Activated CD4-positive, CD25-positive, alpha-beta regulatory T cell treated with anti-CD3 and anti-CD28 coated beads, Interleukin-2, amount 50 U/mL, for 72 hours (primary cell): ENCODE measurements around the gene ANKRD17.

Experiments
- DNase-seq: peaks from one replicate; pipeline ENCODE4 v3.0.0; 2021

The ANKRD17 gene

DNA sequence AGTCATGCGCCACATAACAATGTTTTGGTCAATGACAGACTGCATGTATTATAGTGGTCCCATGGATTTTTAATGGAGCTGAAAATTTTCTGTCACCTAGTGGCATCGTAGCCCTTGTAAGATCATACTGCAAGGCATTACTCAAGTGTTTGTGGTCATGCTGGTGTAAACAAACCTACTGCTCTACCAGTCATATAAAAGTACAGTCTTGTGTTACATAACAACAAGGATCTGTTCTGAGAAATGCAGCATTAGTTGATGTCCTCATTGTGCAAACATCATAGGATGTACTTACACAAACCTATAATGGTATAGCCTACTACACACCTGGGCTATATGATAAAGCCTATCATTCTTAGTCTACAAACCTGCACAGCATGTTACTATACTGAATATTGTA, 223.7 kb downstream of the ANKRD17 start:
- DNase-seq, result no peak

DNA sequence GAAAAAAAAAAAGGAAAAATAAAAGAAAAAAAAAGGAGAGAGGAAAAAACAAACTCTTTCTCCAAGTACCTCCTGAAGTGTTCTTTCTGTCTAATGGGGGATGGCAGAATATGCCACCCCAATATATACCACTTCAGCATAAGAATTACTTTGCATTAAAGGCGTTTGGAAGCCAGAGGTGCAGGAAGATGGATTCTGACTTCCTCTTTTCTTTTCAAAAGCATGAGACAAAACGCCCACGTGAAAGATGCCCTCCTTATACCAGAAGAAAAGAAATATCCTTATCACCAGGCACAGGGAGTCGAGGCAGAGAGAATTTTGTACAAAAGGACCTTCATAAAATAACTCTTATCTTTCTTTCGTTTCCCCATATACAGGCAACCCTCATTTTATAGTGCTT, 230.0 kb downstream of the ANKRD17 start:
- DNase-seq, result no peak
